Measurements from ENCODE around the gene CIZ1.

The CIZ1 gene

GRCh38 chr9:128124873-128125579 lies 66.3 kb downstream of the CIZ1 start:
- DNase-seq (ENCODE audit: low spot score): peak; percentile 35

- no peak for DNase-seq (ENCODE audit: low spot score)
Observed at GRCh38 chr9:128124451-128124850, 66.9 kb downstream of the CIZ1 start.

GRCh38 chr9:128123451-128124080 lies 67.8 kb downstream of the CIZ1 start:
- no peak for DNase-seq (ENCODE audit: low spot score)

GRCh38 chr9:128122809-128123175 lies 68.6 kb downstream of the CIZ1 start:
- no peak for DNase-seq (ENCODE audit: low spot score)

- DNase-seq (ENCODE audit: low spot score): no peak
Observed at GRCh38 chr9:128121924-128122808, 69.2 kb downstream of the CIZ1 start.

- no peak for DNase-seq (ENCODE audit: low spot score)
Observed at GRCh38 chr9:128121466-128121810, 69.9 kb downstream of the CIZ1 start.

- DNase-seq (ENCODE audit: low spot score): no peak
Observed at GRCh38 chr9:128120741-128121465, 70.5 kb downstream of the CIZ1 start.

GRCh38 chr9:128120061-128120740 lies 71.2 kb downstream of the CIZ1 start:
- no peak for DNase-seq (ENCODE audit: low spot score)

- no peak for DNase-seq (ENCODE audit: low spot score)
Observed at GRCh38 chr9:128118971-128119665, 72.3 kb downstream of the CIZ1 start.

GRCh38 chr9:128118472-128118857 lies 72.9 kb downstream of the CIZ1 start:
- DNase-seq (ENCODE audit: low spot score): no peak

GRCh38 chr9:128117613-128118471 lies 73.5 kb downstream of the CIZ1 start:
- DNase-seq (ENCODE audit: low spot score): peak; percentile 97

- DNase-seq (ENCODE audit: low spot score): no peak
Observed at GRCh38 chr9:128116104-128117083, 75.0 kb downstream of the CIZ1 start.
